H1 (cell line): ENCODE results near the gene TKFC. TPM values are rescaled to one million over a fixed set of nuclear protein-coding genes. Genes with fewer than 3 reads are reported as not detected.

Experiments
- CTCF ChIA-PET: fragments of 300-600 bp; sonication (Branson Sonifier 250); formaldehyde crosslinking; loops from one replicate; lab custom pipeline; 2021; ENCODE audit not compliant: partially characterized antibody; lab: Charles Lee
- POLR2A ChIA-PET: fragments of 300-600 bp; sonication (Branson Sonifier 250); formaldehyde crosslinking; loops from one replicate; lab custom pipeline; 2021; ENCODE audit warnings: inconsistent platforms; ENCODE audit not compliant: partially characterized antibody; lab: Charles Lee
- DNase-seq, 2 experiments: peaks; one replicate each; pipeline versions ENCODE4 v3.0.0 to v3.0.0-alpha.2; 2010 to 2022; ENCODE audit warnings: low spot score in 2 of 2, low read depth in 1 of 2, mixed read lengths in 1 of 2
- FAIRE-seq: peaks from 2 replicates; lab custom pipeline; 2011; peaks lifted over from hg19 to GRCh38; lab: Jason Lieb, UNC
- H2AFZ ChIP-seq: 2 replicates; pipeline ENCODE4 v1.8.1; 2012; ENCODE audit warnings: low read length, inconsistent platforms
- H2AK5ac ChIP-seq: 2 replicates; pipeline ENCODE4 v1.6.1; 2013; ENCODE audit warnings: low read depth, low read length
- H2BK120ac ChIP-seq: replicated peaks from 2 replicates; pipeline ENCODE3; 2013; ENCODE audit warnings: low read depth, low read length, inconsistent platforms
- H2BK12ac ChIP-seq: 2 replicates; pipeline ENCODE4 v1.6.1; 2013; ENCODE audit warnings: low read depth, low read length
- H2BK15ac ChIP-seq: 2 replicates; pipeline ENCODE4 v1.6.1; 2013; ENCODE audit warnings: low read length
- H2BK20ac ChIP-seq: 2 replicates; pipeline ENCODE4 v1.6.1; 2013; ENCODE audit warnings: low read length
- H2BK5ac ChIP-seq: 2 replicates; pipeline ENCODE4 v1.6.1; 2013; ENCODE audit warnings: low read depth, low read length
- H3K14ac ChIP-seq: 2 replicates; pipeline ENCODE4 v1.6.1; 2013; ENCODE audit warnings: inconsistent platforms; ENCODE audit not compliant: insufficient read length
- H3K18ac ChIP-seq: 2 replicates; pipeline ENCODE4 v1.6.1; 2013; ENCODE audit warnings: low read length; ENCODE audit errors: extremely low read depth
- H3K23ac ChIP-seq: 2 replicates; pipeline ENCODE4 v1.6.1; 2013; ENCODE audit warnings: inconsistent platforms; ENCODE audit not compliant: insufficient read length
- H3K23me2 ChIP-seq: 2 replicates; pipeline ENCODE4 v1.6.1; 2013; ENCODE audit warnings: low read depth, low read length
- H3K27ac ChIP-seq: 2 replicates; pipeline ENCODE4 v1.6.1; 2011; ENCODE audit warnings: low read depth, low read length, inconsistent platforms
- H3K27me3 ChIP-seq, 4 experiments: replicated peaks in 1 of 4; 1 replicate in 1 of 4; 2 replicates in 3 of 4; pipeline versions ENCODE4 v1.6.1 to v1.8.1; 2011 to 2013; ENCODE audit warnings: low read length in 3 of 4, mild to moderate bottlenecking in 3 of 4, inconsistent platforms in 2 of 4, mixed read lengths in 2 of 4, moderate library complexity in 1 of 4; ENCODE audit not compliant: control insufficient read depth in 3 of 4, insufficient read depth in 3 of 4; ENCODE audit errors: extremely low read depth in 1 of 4
- H3K36me3 ChIP-seq, 4 experiments: 2 replicates each; pipeline versions ENCODE4 v1.6.1 to v1.8.1; 2011 to 2013; ENCODE audit warnings: mild to moderate bottlenecking in 4 of 4, low read length in 3 of 4, moderate library complexity in 2 of 4, control low read depth in 1 of 4, inconsistent platforms in 1 of 4; ENCODE audit not compliant: insufficient read depth in 4 of 4, control insufficient read depth in 2 of 4
- H3K4ac ChIP-seq: replicated peaks from 2 replicates; pipeline ENCODE3; 2013; ENCODE audit warnings: low read length, low read depth, mixed read lengths, inconsistent platforms; ENCODE audit not compliant: insufficient read length
- H3K4me1 ChIP-seq, 4 experiments: replicated peaks in 1 of 4; 1 replicate in 1 of 4; 2 replicates in 3 of 4; pipeline versions ENCODE4 v1.6.1 to v1.8.1; 2011 to 2013; ENCODE audit warnings: low read length in 3 of 4, inconsistent platforms in 2 of 4, mixed read lengths in 1 of 4; ENCODE audit not compliant: insufficient read depth in 4 of 4, control insufficient read depth in 3 of 4
- H3K4me2 ChIP-seq, 2 experiments: 2 replicates each; pipeline versions ENCODE4 v1.6.1 to v1.8.1; 2011 to 2013; ENCODE audit warnings: low read depth in 2 of 2, low read length in 2 of 2, control low read depth in 1 of 2, inconsistent platforms in 1 of 2, mild to moderate bottlenecking in 1 of 2; ENCODE audit not compliant: insufficient read depth in 1 of 2
- H3K4me3 ChIP-seq, 4 experiments: fragments of 200-600, 300-600 bp in 1 of 4; sonication (generic), shearing (Covaris generic), sonication (Bioruptor Twin) in 1 of 4; 2 replicates each; pipeline versions ENCODE4 v1.5.1 to v1.8.1; 2011 to 2016; ENCODE audit warnings: low read length in 4 of 4, low read depth in 3 of 4, control low read depth in 2 of 4, inconsistent platforms in 2 of 4, mild to moderate bottlenecking in 2 of 4, mixed read lengths in 1 of 4, moderate library complexity in 1 of 4; ENCODE audit not compliant: insufficient read depth in 2 of 4; ENCODE audit errors: extremely low read depth in 1 of 4
- H3K56ac ChIP-seq: replicated peaks from 2 replicates; pipeline ENCODE3; 2013; ENCODE audit warnings: low read depth, mild to moderate bottlenecking, mixed read lengths, low read length, inconsistent platforms; ENCODE audit not compliant: insufficient read length
- H3K79me1 ChIP-seq: 2 replicates; pipeline ENCODE4 v1.6.1; 2013; ENCODE audit warnings: low read depth, low read length, control low read depth
- H3K79me2 ChIP-seq, 2 experiments: 2 replicates each; pipeline versions ENCODE4 v1.6.1 to v1.8.1; 2012 to 2013; ENCODE audit warnings: low read length in 2 of 2, mild to moderate bottlenecking in 2 of 2, inconsistent platforms in 1 of 2; ENCODE audit not compliant: insufficient read depth in 2 of 2, control insufficient read depth in 1 of 2
- H3K9ac ChIP-seq, 4 experiments: replicated peaks in 1 of 4; 1 replicate in 1 of 4; 2 replicates in 3 of 4; pipeline versions ENCODE4 v1.6.1 to v1.8.1; 2011 to 2013; ENCODE audit warnings: low read depth in 3 of 4, low read length in 3 of 4, control low read depth in 2 of 4, mild to moderate bottlenecking in 2 of 4, moderate library complexity in 2 of 4, inconsistent platforms in 1 of 4; ENCODE audit errors: extremely low read depth in 1 of 4
- H3K9me3 ChIP-seq, 2 experiments: 2 replicates each; pipeline versions ENCODE4 v1.6.1 to v1.8.1; 2012 to 2013; ENCODE audit warnings: mild to moderate bottlenecking in 2 of 2, moderate library complexity in 2 of 2, control low read depth in 1 of 2, inconsistent platforms in 1 of 2, low read depth in 1 of 2, low read length in 1 of 2, mixed read lengths in 1 of 2; ENCODE audit not compliant: insufficient read depth in 2 of 2
- H4K20me1 ChIP-seq, 2 experiments: replicated peaks in 1 of 2; 2 replicates each; pipeline versions ENCODE3 to v1.8.1; 2011 to 2013; ENCODE audit warnings: inconsistent platforms in 2 of 2, low read length in 2 of 2, mild to moderate bottlenecking in 1 of 2; ENCODE audit not compliant: insufficient read depth in 2 of 2, control insufficient read depth in 1 of 2
- H4K5ac ChIP-seq: 2 replicates; pipeline ENCODE4 v1.6.1; 2013; ENCODE audit warnings: low read length, low read depth, mixed read lengths, inconsistent platforms; ENCODE audit not compliant: insufficient read length
- H4K8ac ChIP-seq: 2 replicates; pipeline ENCODE4 v1.8.0; 2013; ENCODE audit warnings: mild to moderate bottlenecking, moderate library complexity, low read length, inconsistent platforms; ENCODE audit not compliant: insufficient read depth; ENCODE audit errors: extremely low read depth
- H4K91ac ChIP-seq: replicated peaks from 2 replicates; pipeline ENCODE3; 2013; ENCODE audit warnings: low read length, mixed read lengths, inconsistent platforms; ENCODE audit not compliant: insufficient read length
- ATF2 ChIP-seq: IDR thresholded peaks from 2 replicates; pipeline ENCODE4 v1.6.1; 2012; ENCODE audit warnings: low read length, inconsistent platforms
- BACH1 ChIP-seq: IDR thresholded peaks from 2 replicates; pipeline ENCODE4 v1.6.1; 2012; ENCODE audit warnings: low read length, improper control_type of control experiment
- FOSL1 ChIP-seq: IDR thresholded peaks from 2 replicates; pipeline ENCODE4 v1.6.1; 2011; ENCODE audit warnings: mild to moderate bottlenecking, low read depth, low read length, moderate library complexity; ENCODE audit not compliant: insufficient read depth
- KDM1A ChIP-seq: fragments of 200-600, 300-600 bp; sonication (generic); IDR thresholded peaks from 2 replicates; pipeline ENCODE4 v1.7.1; 2016; ENCODE audit warnings: mild to moderate bottlenecking, low read length, borderline replicate concordance
- KDM4A ChIP-seq: IDR thresholded peaks from one replicate; pipeline ENCODE4 v1.7.1; 2012; ENCODE audit warnings: low read depth, mild to moderate bottlenecking, moderate library complexity, low read length, inconsistent platforms; ENCODE audit not compliant: severe bottlenecking
- POLR2AphosphoS5 ChIP-seq: IDR thresholded peaks from 2 replicates; pipeline ENCODE4 v1.6.1; 2011; ENCODE audit warnings: low read depth, low read length
- RAD21 ChIP-seq, 2 experiments: IDR thresholded peaks in 1 of 2; conservative IDR thresholded peaks in 1 of 2; 2 replicates each; pipeline ENCODE4 v1.6.1; 2011; ENCODE audit warnings: low read depth in 2 of 2, low read length in 2 of 2, improper control_type of control experiment in 1 of 2, inconsistent platforms in 1 of 2, mild to moderate bottlenecking in 1 of 2, moderate library complexity in 1 of 2
- SAP30 ChIP-seq: fragments of 300-600 bp; sonication (generic); IDR thresholded peaks from 2 replicates; pipeline ENCODE4 v1.7.1; 2012; ENCODE audit warnings: low read length, moderate library complexity, mild to moderate bottlenecking, inconsistent platforms; ENCODE audit not compliant: insufficient read depth, insufficient replicate concordance
- SIX5 ChIP-seq: IDR thresholded peaks from 2 replicates; pipeline ENCODE4 v1.6.1; 2011; ENCODE audit warnings: mild to moderate bottlenecking, low read depth, low read length
- SP4 ChIP-seq: IDR thresholded peaks from 2 replicates; pipeline ENCODE4 v1.6.1; 2012; ENCODE audit warnings: low read length, inconsistent platforms
- TBP ChIP-seq: IDR thresholded peaks from 2 replicates; pipeline ENCODE4 v1.6.1; 2011; ENCODE audit warnings: low read depth, low read length, improper control_type of control experiment
- ZNF274 ChIP-seq: IDR thresholded peaks from 2 replicates; pipeline ENCODE4 v1.7.0; 2012; ENCODE audit warnings: low read length, borderline replicate concordance; ENCODE audit errors: extremely low read depth
- WGBS, 2 experiments: shearing (Covaris generic) in 1 of 2; methylation state at CpG; one replicate each; pipeline versions ENCODE4 v1.1.6 to v1.1.7; 2013 to 2015; ENCODE audit warnings: low lambda C conversion rate in 2 of 2, mixed read lengths in 2 of 2, inconsistent platforms in 1 of 2, low coverage in 1 of 2, missing lambda C conversion rate in 1 of 2; ENCODE audit not compliant: insufficient replicate concordance in 2 of 2, insufficient coverage in 1 of 2, insufficient read length in 1 of 2; ENCODE audit errors: extremely low coverage in 1 of 2, missing lambda C conversion rate in 1 of 2; 5-methylcytosine and 5-hydroxymethylcytosine counted together
- polyA plus RNA-seq, 7 experiments: library from polyadenylated mRNA; depleted of rRNA in 3 of 7; stranded (reverse) in 5 of 7; unstranded in 2 of 7; fragments of >200 nt in 5 of 7; fragments of 200-250 nt in 2 of 7; gene quantifications; 1 replicate in 5 of 7; 2 replicates in 1 of 7; 4 replicates in 1 of 7; pipeline versions ENCODE4 v1.2.1 to v1.2.3, GENCODE V29; 2011 to 2013; ENCODE audit warnings: missing spikeins in 2 of 7, mixed read lengths in 2 of 7
- total RNA-seq: library from RNA; stranded (reverse); fragmentation: NEBNext Ultra II Directional; extraction: Animal tissue kit (Norgen Biotek cat#: 25700); gene quantifications from 2 replicates; pipeline ENCODE4 v1.2.1, GENCODE V29; 2021

TKFC gene
- total and polyA plus RNA-seq, 2 of the 8 experiments (the other 6 are each of a cell fraction or from before 2014, with no cell fraction given): 53.5 to 55.0 TPM

GRCh38 chr11:61354208-61354607, 21.2 kb downstream of the TKFC start:
- peaks cover 0 to 5% of the 10 kb centered on the region in 2 experiments for H4K20me1 ChIP-seq
- FAIRE-seq (no peak), DNase-seq (no peak)
- no peak overlapping the region for H4K91ac ChIP-seq
- H3K9me3 ChIP-seq: no peaks in the 10 kb centered on the region
- no peak overlapping the region for H3K18ac ChIP-seq
- ChIA-PET CTCF (interaction anchor here (3.8 to 22.8 kb wide), 2 partner anchors 16 to 31 kb away, joined by 27 to 255 read pairs; partner anchors contain the start of genes DDB1 and TKFC), POLR2A (interaction anchor here (1.9 to 39.7 kb wide), 3 partner anchors 2 to 37 kb away, joined by 7 to 1106 read pairs (median 1106); partner anchors contain the start of genes CYB561A3, DDB1, TKFC and TMEM138)
- no peak overlapping the region for H3K56ac ChIP-seq
- no peak overlapping the region for H3K4me2 ChIP-seq
- H2BK20ac ChIP-seq: no peak overlapping the region
- H3K27ac ChIP-seq: no peak overlapping the region
- no peak overlapping the region for H2AK5ac ChIP-seq
- H3K36me3 ChIP-seq: peaks cover 0 to 5% (median 4%) of the 10 kb centered on the region in 4 experiments; a peak in 5 of 8 replicates
- H3K27me3 ChIP-seq: no peaks in the 10 kb centered on the region
- H2BK15ac ChIP-seq: no peak overlapping the region
- H3K79me1 ChIP-seq: peaks cover 2% of the 10 kb centered on the region
- H4K8ac ChIP-seq: no peak overlapping the region
- no peak overlapping the region for H3K4ac ChIP-seq
- WGBS, 2 experiments: 90% methylated on average over 2 of the region's 2 CpGs; no CpG with 5 or more reads in 1 of the 2 experiments
- H3K23me2 ChIP-seq: no peaks in the 10 kb centered on the region
- no peak overlapping the region for H2BK120ac ChIP-seq
- H3K23ac ChIP-seq: no peak overlapping the region
- no peak overlapping the region for H3K9ac ChIP-seq
- H3K4me1 ChIP-seq: no peaks in the 10 kb centered on the region
- no peak overlapping the region for H3K14ac ChIP-seq
- no peak overlapping the region for H2BK5ac ChIP-seq
- no peak overlapping the region for H4K5ac ChIP-seq
- H3K79me2 ChIP-seq: no peaks in the 10 kb centered on the region
- H3K4me3 ChIP-seq: no peak overlapping the region
- no peak overlapping the region for H2BK12ac ChIP-seq
- no peak overlapping the region for H2AFZ ChIP-seq
- no peak for TF ChIP-seq FOSL1
- TF ChIP-seq TBP: no peak
- no peak for TF ChIP-seq SAP30
- no peak for TF ChIP-seq KDM1A
- no peak for TF ChIP-seq SP4
- TF ChIP-seq SIX5: no peak
- TF ChIP-seq KDM4A: no peak
- no peak for TF ChIP-seq ATF2
- TF ChIP-seq POLR2AphosphoS5: no peak
- no peak for TF ChIP-seq RAD21 (IDR thresholded peaks at IDR 0.05 in 1 of 2, conservative IDR thresholded peaks at IDR 0.05 in 1 of 2; ENCODE audit: low read depth in 2 of 2, low read length in 2 of 2)
- TF ChIP-seq BACH1: no peak
- no peak for TF ChIP-seq ZNF274
